ENCODE data around the gene EIF3B. TPM values are rescaled to one million over a fixed set of nuclear protein-coding genes. Genes with fewer than 3 reads are reported as not detected.

EIF3B gene
- total RNA-seq, 1 experiment from 2014 or later, result 290 TPM

DNA sequence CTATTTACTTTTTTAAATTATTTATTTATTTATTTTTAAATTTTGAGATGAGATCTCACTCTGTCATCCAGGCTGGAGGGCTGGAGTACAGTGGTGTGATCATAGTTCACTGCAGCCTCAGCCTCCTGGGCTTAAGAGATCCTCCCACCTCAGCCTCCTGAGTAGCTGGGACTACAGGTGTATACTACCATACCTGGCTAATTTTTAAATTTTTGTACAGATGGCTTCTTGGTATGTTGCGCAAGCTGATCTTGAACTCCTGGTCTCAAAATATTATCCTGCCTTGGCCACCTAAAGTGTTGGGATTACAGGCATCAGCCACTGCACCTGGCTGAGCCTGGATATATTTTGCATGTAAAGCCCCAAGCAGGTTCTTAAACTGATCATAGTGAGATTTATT lies 56.4 kb downstream of the EIF3B start:
- DNase-seq (ENCODE audit: unreplicated experiment), result no peak
- POLR2A ChIA-PET, result no interaction called here
- Mint-ChIP-seq H3K27me3 (ENCODE audit: insufficient read depth, unreplicated experiment) (no peaks in the 10 kb centered on the region), H3K9me3 (ENCODE audit: unreplicated experiment) (no peaks in the 10 kb centered on the region), H3K27ac (ENCODE audit: low read depth, unreplicated experiment) (no peak overlapping the region), H3K36me3 (ENCODE audit: insufficient read depth, unreplicated experiment) (peaks cover 6% of the 10 kb centered on the region), H3K4me1 (ENCODE audit: insufficient read depth, unreplicated experiment) (peaks cover 18% of the 10 kb centered on the region), H3K4me3 (ENCODE audit: unreplicated experiment) (no peak overlapping the region)
- intact Hi-C loops (cut with micrococcal nuclease), result no loop called here
- BruUV-seq (replicated peaks), result no TSS peak
- CTCF ChIA-PET, result interaction anchor here (2.1 kb wide), 1 partner anchor 57 kb away, joined by 7 read pairs; no protein-coding TSS in a partner anchor
- TF ChIP-seq, protein P1, sequence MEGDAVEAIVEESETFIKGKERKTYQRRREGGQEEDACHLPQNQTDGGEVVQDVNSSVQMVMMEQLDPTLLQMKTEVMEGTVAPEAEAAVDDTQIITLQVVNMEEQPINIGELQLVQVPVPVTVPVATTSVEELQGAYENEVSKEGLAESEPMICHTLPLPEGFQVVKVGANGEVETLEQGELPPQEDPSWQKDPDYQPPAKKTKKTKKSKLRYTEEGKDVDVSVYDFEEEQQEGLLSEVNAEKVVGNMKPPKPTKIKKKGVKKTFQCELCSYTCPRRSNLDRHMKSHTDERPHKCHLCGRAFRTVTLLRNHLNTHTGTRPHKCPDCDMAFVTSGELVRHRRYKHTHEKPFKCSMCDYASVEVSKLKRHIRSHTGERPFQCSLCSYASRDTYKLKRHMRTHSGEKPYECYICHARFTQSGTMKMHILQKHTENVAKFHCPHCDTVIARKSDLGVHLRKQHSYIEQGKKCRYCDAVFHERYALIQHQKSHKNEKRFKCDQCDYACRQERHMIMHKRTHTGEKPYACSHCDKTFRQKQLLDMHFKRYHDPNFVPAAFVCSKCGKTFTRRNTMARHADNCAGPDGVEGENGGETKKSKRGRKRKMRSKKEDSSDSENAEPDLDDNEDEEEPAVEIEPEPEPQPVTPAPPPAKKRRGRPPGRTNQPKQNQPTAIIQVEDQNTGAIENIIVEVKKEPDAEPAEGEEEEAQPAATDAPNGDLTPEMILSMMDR (IDR thresholded peaks at IDR 0.05; ENCODE audit: unreplicated experiment), result no peak

DNA sequence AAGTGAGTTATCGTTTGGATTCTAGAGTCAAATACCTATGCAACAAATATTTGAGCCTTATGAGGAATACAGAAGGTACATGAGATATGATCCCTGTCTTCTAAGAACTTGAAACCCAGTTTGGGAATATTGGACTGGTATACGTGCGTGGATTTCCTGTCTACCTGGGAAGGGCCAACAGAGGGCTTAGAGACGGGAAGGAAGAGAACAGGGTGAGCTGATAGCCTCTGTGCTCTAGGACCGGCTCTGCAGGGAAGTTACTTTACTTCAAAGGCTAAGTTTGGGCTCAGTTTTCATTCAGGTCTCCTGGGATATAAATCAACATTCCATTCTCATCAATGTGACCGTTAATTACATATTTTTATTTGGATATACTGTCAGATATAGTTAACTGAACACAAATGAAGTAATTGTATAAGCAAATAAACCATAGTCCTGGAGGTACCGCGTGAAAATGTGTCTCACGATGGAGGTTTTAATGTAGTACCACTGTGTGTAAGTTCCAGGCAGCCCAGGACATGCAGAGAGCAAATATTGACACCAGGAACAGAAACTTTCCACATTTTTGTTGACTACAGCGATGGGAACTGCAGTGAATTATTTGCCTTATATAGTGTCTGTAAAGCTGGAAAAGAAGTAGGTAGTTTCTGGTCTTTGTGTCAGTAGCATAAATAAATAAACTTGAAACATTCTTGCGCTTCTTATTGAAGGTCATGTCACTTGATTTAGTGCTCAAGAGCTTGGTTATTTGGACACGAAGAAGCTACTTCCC lies 57.4 kb downstream of the EIF3B start:
- ChIA-PET CTCF (interaction anchor here (0.6 to 2.1 kb wide), 5 partner anchors 21 to 259 kb away, joined by 3 to 7 read pairs (median 4); no protein-coding TSS in a partner anchor), POLR2A (no interaction called here)
- DNase-seq (ENCODE audit: unreplicated experiment), result no peak
- no peaks in the 10 kb centered on the region for H3K27me3 Mint-ChIP-seq (ENCODE audit: insufficient read depth, unreplicated experiment)
- no peak overlapping the region for H3K4me3 Mint-ChIP-seq (ENCODE audit: unreplicated experiment)
- intact Hi-C loops (cut with micrococcal nuclease), result no loop called here
- TF ChIP-seq, protein P1 (IDR thresholded peaks at IDR 0.05; ENCODE audit: unreplicated experiment), result no peak
- no peak overlapping the region for H3K27ac Mint-ChIP-seq (ENCODE audit: low read depth, unreplicated experiment)
- H3K36me3 Mint-ChIP-seq (ENCODE audit: insufficient read depth, unreplicated experiment), result peaks cover 6% of the 10 kb centered on the region
- H3K4me1 Mint-ChIP-seq (ENCODE audit: insufficient read depth, unreplicated experiment), result peaks cover 15% of the 10 kb centered on the region
- BruUV-seq (replicated peaks), result no TSS peak
- H3K9me3 Mint-ChIP-seq (ENCODE audit: unreplicated experiment), result no peaks in the 10 kb centered on the region

DNA sequence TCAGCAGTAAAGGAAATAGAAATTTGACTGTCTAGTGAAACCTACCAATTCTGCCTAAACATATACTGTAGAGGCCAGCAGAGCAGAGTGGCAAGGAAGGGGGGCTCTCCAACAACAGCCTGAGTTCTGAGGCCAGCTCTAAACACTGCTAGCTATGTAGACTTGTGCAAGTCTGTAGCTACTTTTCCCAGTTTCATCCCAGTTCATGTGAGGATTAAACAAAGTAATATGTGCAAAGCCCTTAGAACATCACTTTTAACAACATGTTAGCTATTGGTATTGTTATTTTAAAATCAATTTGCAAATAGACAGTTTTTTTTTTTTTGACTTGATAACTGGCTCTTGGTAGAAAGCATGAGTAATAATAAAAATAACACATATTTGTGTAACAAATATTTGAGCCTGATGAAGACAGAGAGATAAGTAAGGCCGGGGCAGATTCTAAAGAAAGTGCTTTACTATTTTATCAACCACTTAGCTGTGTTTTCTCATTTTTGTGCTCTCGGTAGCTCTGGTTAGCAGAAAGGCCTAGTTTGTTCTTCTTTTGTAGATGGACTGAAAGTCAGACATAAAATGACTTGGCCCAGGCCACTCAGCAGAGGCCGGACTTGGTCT lies 58.1 kb downstream of the EIF3B start:
- TF ChIP-seq, protein P1 (IDR thresholded peaks at IDR 0.05; ENCODE audit: unreplicated experiment), result no peak
- Mint-ChIP-seq H3K4me3 (ENCODE audit: unreplicated experiment) (no peak overlapping the region), H3K4me1 (ENCODE audit: insufficient read depth, unreplicated experiment) (peaks cover 13% of the 10 kb centered on the region), H3K9me3 (ENCODE audit: unreplicated experiment) (no peaks in the 10 kb centered on the region), H3K36me3 (ENCODE audit: insufficient read depth, unreplicated experiment) (peaks cover 6% of the 10 kb centered on the region), H3K27ac (ENCODE audit: low read depth, unreplicated experiment) (no peak overlapping the region), H3K27me3 (ENCODE audit: insufficient read depth, unreplicated experiment) (no peaks in the 10 kb centered on the region)
- POLR2A ChIA-PET, result no interaction called here
- BruUV-seq (replicated peaks), result no TSS peak
- intact Hi-C loops (cut with micrococcal nuclease), result no loop called here
- no peak for DNase-seq (ENCODE audit: unreplicated experiment)
- CTCF ChIA-PET, result interaction anchor here (0.6 to 2.1 kb wide), 6 partner anchors 20 to 259 kb away, joined by 3 to 7 read pairs (median 4); no protein-coding TSS in a partner anchor

DNA sequence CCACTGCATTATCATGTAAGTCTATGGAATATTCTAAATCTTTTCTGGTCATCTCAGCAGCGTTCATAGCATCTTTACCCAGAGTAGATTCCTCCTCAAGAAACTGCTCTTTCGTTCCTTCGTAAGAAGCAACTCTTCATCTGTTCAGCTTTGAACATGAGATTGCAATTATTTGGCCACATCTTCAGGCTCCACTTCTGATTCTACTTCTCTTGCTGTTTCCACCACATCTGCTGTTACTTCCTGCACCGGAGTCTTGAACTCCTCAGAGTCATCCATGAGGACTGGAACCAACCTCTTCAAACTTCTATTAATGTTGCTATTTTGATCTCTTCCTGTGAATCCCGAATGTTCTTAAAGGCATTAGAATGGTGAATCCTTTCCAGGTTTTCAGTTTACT lies 61.4 kb downstream of the EIF3B start:
- Mint-ChIP-seq H3K9me3 (ENCODE audit: unreplicated experiment) (no peaks in the 10 kb centered on the region), H3K4me1 (ENCODE audit: insufficient read depth, unreplicated experiment) (peaks cover 7% of the 10 kb centered on the region), H3K27ac (ENCODE audit: low read depth, unreplicated experiment) (no peak overlapping the region), H3K27me3 (ENCODE audit: insufficient read depth, unreplicated experiment) (no peaks in the 10 kb centered on the region), H3K4me3 (ENCODE audit: unreplicated experiment) (no peak overlapping the region), H3K36me3 (ENCODE audit: insufficient read depth, unreplicated experiment) (peaks cover 6% of the 10 kb centered on the region)
- BruUV-seq (replicated peaks), result no TSS peak
- TF ChIP-seq, protein P1 (IDR thresholded peaks at IDR 0.05; ENCODE audit: unreplicated experiment), result no peak
- CTCF ChIA-PET, result no interaction called here
- intact Hi-C loops (cut with micrococcal nuclease), result no loop called here
- no peak for DNase-seq (ENCODE audit: unreplicated experiment)
- POLR2A ChIA-PET, result no interaction called here

Measured in MCF 10A (cell line).